Uterus (tissue), 4 donors: Measurements from ENCODE around the gene CFAP70. TPM values are rescaled to one million over a fixed set of nuclear protein-coding genes. Genes with fewer than 3 reads are reported as not detected.
A peak's percentile ranks its signal among the peaks of the same experiment; 100 is the strongest.

Experiments
- DNase-seq, 2 donors: peaks; one replicate each; pipeline ENCODE4 v3.0.0-alpha.2; 2019 to 2020
- H3K27ac ChIP-seq, 2 donors: fragments of 200-600 bp; sonication (generic); 1 replicate in 1 of 2; 2 replicates in 1 of 2; pipeline ENCODE4 v1.5.1; 2016 to 2018
- H3K27me3 ChIP-seq, 2 donors: fragments of 200-600 bp; sonication (generic); one replicate each; pipeline ENCODE4 v1.5.1; 2018 to 2019; ENCODE audit warnings: control low read depth in 1 of 2
- H3K36me3 ChIP-seq, 2 donors: fragments of 200-600 bp; sonication (generic); one replicate each; pipeline ENCODE4 v1.5.1; 2019; ENCODE audit warnings: control low read depth in 1 of 2
- H3K4me1 ChIP-seq, 2 donors: fragments of 200-600 bp; sonication (generic); one replicate each; pipeline ENCODE4 v1.5.1; 2018 to 2019; ENCODE audit warnings: control low read depth in 1 of 2
- H3K4me3 ChIP-seq, 2 donors: fragments of 200-600 bp; sonication (generic); 1 replicate in 1 of 2; 2 replicates in 1 of 2; pipeline ENCODE4 v1.5.1; 2018 to 2019; ENCODE audit warnings: mild to moderate bottlenecking in 1 of 2
- H3K9me3 ChIP-seq, 2 donors: fragments of 200-600 bp; sonication (generic); one replicate each; pipeline ENCODE4 v1.5.1; 2019; ENCODE audit warnings: control low read depth in 1 of 2
- POLR2A ChIP-seq, 2 donors: fragments of 450-650 bp; IDR thresholded peaks; one replicate each; pipeline ENCODE4 v1.6.1; 2016; ENCODE audit warnings: antibody characterized with exemption in 2 of 2, mild to moderate bottlenecking in 1 of 2, moderate library complexity in 1 of 2
- intact Hi-C: fragments of 100-400 bp; cut with DNase I; formaldehyde crosslinking; loops from one replicate; pipeline ENCODE4 v1.15.1; 2023; ENCODE audit warnings: low total_unique reads
- total RNA-seq, 4 donors: library from RNA; depleted of rRNA in 3 of 4; stranded (reverse); fragments of >200 nt in 3 of 4; gene quantifications; one replicate each; pipeline versions ENCODE4 v1.1.0 to v1.2.4, GENCODE V29; 2014 to 2023
- TF ChIP-seq, protein P1 (sequence below), 4 experiments: fragments of 200-600 bp in 2 of 4; fragments of 450-650 bp in 2 of 4; sonication (generic) in 2 of 4; IDR thresholded peaks; one replicate each; pipeline ENCODE4 v1.5.1; 2016 to 2019; ENCODE audit warnings: antibody characterized with exemption in 4 of 4, mild to moderate bottlenecking in 2 of 4, moderate library complexity in 1 of 4
- donor health status: DM: yes; HTN: yes; CAD: no.

Gene CFAP70
- total RNA-seq, 4 donors from 2014 or later = 1.5 to 11.3 (median 3.0) TPM

DNA sequence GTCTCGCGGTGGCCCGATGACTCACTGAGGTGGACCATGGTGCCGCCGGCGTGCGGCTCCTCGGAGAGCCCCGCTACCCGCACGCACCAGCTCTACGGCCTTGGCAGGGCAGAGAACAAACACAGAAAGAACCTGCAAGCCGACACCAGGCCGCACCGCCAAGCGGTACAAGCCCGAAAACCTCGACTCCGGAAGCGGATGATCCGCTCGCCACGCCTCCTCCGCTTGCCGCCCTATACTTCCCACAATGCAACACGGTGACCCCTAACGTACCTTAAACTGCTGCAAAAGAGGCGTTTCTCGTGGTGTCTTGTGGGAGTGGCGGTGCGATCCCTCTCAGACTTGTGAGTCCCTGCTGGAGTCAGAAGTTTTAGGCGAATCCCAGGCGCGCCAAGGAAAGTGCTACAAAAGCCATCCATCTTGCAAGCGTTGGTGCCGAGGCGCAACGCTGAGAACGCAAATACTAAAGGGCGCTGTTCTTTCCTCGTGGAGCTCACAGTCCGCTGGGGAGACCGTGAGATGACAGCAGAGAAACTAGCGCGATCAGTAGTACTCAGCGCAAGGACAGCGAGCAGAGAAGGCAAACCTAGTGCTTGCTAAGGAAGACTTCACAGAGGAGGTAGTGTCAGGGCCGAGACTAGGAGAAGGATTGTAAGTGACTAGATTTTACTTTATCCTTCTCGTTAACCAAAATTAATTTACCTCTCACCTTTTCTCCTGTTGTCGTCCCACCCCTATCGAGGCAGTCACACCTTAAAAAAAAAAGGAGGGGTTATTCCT lies 106.0 kb downstream of the CFAP70 start, which contains the start of gene MRPS16:
Gene MRPS16 (minus strand): TSS at position 200 of the 780 bp plus-strand sequence. CDS start 162 bp downstream, at position 38.
- H3K36me3 ChIP-seq = no peaks in the 10 kb centered on the region
- H3K4me1 ChIP-seq = no peaks in the 10 kb centered on the region
- H3K9me3 ChIP-seq = no peaks in the 10 kb centered on the region
- peak; percentile 41 to 71 for TF ChIP-seq POLR2A (IDR thresholded peaks at IDR 0.05)
- TF ChIP-seq, protein P1, sequence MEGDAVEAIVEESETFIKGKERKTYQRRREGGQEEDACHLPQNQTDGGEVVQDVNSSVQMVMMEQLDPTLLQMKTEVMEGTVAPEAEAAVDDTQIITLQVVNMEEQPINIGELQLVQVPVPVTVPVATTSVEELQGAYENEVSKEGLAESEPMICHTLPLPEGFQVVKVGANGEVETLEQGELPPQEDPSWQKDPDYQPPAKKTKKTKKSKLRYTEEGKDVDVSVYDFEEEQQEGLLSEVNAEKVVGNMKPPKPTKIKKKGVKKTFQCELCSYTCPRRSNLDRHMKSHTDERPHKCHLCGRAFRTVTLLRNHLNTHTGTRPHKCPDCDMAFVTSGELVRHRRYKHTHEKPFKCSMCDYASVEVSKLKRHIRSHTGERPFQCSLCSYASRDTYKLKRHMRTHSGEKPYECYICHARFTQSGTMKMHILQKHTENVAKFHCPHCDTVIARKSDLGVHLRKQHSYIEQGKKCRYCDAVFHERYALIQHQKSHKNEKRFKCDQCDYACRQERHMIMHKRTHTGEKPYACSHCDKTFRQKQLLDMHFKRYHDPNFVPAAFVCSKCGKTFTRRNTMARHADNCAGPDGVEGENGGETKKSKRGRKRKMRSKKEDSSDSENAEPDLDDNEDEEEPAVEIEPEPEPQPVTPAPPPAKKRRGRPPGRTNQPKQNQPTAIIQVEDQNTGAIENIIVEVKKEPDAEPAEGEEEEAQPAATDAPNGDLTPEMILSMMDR (IDR thresholded peaks at IDR 0.05) = peak in 1 of 4 experiments; percentile 5
- intact Hi-C loops = no loop called here
- H3K27me3 ChIP-seq = no peaks in the 10 kb centered on the region
- peak; percentile 93 to 95 for DNase-seq
- peak within 1 kb of the TSS; percentile 85 to 93 for H3K4me3 ChIP-seq
- peak within 1 kb of the TSS; percentile 77 to 94 for H3K27ac ChIP-seq

DNA sequence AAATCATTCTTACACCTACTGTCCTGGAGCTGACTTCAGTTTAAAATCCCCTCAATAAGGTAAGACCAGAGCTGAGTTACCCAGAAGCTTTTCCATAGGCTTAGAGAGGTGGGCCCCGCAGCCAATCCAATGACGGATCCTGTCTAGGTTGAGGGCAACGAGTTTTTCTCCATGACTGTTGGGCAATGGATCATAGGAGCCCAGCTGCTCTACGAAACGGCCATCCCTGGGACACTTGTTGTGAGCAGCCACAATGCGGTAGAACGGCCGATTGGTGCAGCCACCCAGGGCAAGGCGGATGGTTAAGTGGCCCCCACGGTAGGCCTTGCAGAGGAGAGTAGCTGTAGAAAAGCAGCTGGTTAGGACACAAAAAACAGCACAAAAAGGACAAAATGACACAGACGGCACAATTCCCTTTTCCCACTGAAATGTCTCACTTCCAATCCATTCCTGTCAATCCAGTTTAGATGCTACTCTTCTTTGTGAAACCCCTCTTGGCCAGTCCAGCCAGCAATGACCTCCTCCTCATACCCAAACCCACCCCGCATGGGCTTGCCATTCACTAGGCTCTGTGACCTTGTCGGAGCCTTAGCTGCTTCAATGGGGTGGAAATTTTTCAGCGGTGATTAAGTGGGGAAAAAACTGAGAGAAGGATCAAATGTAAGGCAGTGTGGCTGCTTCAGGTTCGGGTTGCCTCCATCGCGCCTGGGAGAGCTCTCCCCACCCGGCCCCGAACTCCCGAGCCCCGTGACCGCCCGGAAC lies 106.8 kb downstream of the CFAP70 start:
- Histone ChIP-seq H3K9me3 (no peaks in the 10 kb centered on the region), H3K36me3 (no peaks in the 10 kb centered on the region), H3K4me3 (peak overlapping the region; percentile 85 to 93), H3K27me3 (no peaks in the 10 kb centered on the region), H3K4me1 (no peaks in the 10 kb centered on the region), H3K27ac (peak overlapping the region; percentile 77 to 94)
- no peak for TF ChIP-seq POLR2A (IDR thresholded peaks at IDR 0.05)
- TF ChIP-seq, protein P1 (IDR thresholded peaks at IDR 0.05) = no peak
- no peak for DNase-seq
- intact Hi-C loops = no loop called here

GRCh38 chr10:73248259-73248724 lies 110.4 kb downstream of the CFAP70 start:
- Histone ChIP-seq H3K9me3 (no peaks in the 10 kb centered on the region), H3K4me3 (no peak overlapping the region), H3K36me3 (no peaks in the 10 kb centered on the region), H3K27ac (peak overlapping the region in 1 of 2 donors; percentile 75), H3K27me3 (no peaks in the 10 kb centered on the region), H3K4me1 (peaks cover 0 to 8% of the 10 kb centered on the region in 2 donors)
- intact Hi-C loops = no loop called here
- no peak for DNase-seq
- TF ChIP-seq, protein P1 (IDR thresholded peaks at IDR 0.05) = no peak
- no peak for TF ChIP-seq POLR2A (IDR thresholded peaks at IDR 0.05)

DNA sequence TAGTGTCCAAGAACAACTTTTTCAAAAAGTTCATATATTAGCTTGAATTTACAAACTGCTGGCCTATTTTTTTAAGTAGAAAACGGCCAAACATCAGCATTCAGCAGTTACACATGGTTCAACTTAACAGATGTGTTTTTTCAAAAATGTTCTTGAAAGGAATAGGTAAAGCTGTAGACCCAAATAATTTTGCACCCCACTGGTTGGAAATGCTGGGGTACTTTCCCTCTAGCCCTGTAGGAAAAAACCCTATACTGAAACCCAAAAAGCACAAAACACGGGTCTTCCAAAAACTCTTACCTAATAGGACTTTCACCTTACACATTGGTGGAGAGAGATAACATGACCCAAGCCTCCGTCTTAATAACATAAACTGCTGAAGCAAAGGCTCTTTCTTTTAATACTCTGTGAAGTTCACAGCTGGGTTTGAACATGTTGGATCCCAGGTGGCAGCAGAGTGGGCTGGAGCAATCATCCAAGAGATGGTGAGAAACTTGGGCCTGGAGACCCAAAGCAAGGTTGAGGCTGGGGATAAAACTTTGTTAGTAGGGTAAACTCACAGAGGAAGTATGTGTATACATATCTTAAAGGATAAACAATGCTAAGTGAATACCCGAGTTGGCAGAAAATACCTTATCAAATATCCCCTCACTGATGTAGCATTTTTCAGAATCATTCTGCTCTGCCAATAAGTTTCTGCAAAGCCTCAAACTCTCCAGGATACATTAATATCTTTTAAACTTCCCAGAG lies 111.0 kb downstream of the CFAP70 start:
- Histone ChIP-seq H3K27me3 (no peaks in the 10 kb centered on the region), H3K9me3 (no peaks in the 10 kb centered on the region), H3K4me3 (peak overlapping the region; percentile 74 to 94), H3K27ac (peak overlapping the region; percentile 75 to 86), H3K4me1 (peaks cover 0 to 8% of the 10 kb centered on the region in 2 donors), H3K36me3 (no peaks in the 10 kb centered on the region)
- intact Hi-C loops = no loop called here
- no peak for DNase-seq
- no peak for TF ChIP-seq POLR2A (IDR thresholded peaks at IDR 0.05)
- TF ChIP-seq, protein P1 (IDR thresholded peaks at IDR 0.05) = no peak
